Mammary epithelial cell (primary cell): Measurements from ENCODE around the gene TBC1D22A.

Source experiments
- EZH2 ChIP-seq: IDR thresholded peaks from 2 replicates; pipeline ENCODE4 v1.6.1; 2012; ENCODE audit warnings: low read length, inconsistent platforms, borderline replicate concordance
- TF ChIP-seq, protein P1 (sequence below), 2 donors: IDR thresholded peaks in 1 of 2; conservative IDR thresholded peaks in 1 of 2; 2 replicates each; pipeline ENCODE4 v1.5.1; 2011 to 2012; ENCODE audit warnings: inconsistent platforms in 2 of 2, low read length in 2 of 2, mild to moderate bottlenecking in 2 of 2, control low read depth in 1 of 2, low read depth in 1 of 2; ENCODE audit not compliant: insufficient read depth in 1 of 2; ENCODE audit errors: extremely low read depth in 1 of 2

GRCh38 chr22:47195156-47195483 lies 432.7 kb downstream of the TBC1D22A start:
- TF ChIP-seq, protein P1, sequence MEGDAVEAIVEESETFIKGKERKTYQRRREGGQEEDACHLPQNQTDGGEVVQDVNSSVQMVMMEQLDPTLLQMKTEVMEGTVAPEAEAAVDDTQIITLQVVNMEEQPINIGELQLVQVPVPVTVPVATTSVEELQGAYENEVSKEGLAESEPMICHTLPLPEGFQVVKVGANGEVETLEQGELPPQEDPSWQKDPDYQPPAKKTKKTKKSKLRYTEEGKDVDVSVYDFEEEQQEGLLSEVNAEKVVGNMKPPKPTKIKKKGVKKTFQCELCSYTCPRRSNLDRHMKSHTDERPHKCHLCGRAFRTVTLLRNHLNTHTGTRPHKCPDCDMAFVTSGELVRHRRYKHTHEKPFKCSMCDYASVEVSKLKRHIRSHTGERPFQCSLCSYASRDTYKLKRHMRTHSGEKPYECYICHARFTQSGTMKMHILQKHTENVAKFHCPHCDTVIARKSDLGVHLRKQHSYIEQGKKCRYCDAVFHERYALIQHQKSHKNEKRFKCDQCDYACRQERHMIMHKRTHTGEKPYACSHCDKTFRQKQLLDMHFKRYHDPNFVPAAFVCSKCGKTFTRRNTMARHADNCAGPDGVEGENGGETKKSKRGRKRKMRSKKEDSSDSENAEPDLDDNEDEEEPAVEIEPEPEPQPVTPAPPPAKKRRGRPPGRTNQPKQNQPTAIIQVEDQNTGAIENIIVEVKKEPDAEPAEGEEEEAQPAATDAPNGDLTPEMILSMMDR (conservative IDR thresholded peaks at IDR 0.05 in 1 of 2, IDR thresholded peaks at IDR 0.05 in 1 of 2; ENCODE audit: extremely low read depth in 1 of 2, insufficient read depth in 1 of 2, low read depth in 1 of 2, low read length in 2 of 2), result no peak
- TF ChIP-seq EZH2, result no peak
